RCC 7860 (cell line): ENCODE data around the gene KRT77.

Experiments used
- DNase-seq: peaks from one replicate; pipeline ENCODE4 v3.0.0-alpha.2; 2015; ENCODE audit warnings: low spot score
- FAIRE-seq: peaks from 2 replicates; lab custom pipeline; 2012; peaks lifted over from hg19 to GRCh38; lab: Jason Lieb, UNC

The KRT77 gene

DNA sequence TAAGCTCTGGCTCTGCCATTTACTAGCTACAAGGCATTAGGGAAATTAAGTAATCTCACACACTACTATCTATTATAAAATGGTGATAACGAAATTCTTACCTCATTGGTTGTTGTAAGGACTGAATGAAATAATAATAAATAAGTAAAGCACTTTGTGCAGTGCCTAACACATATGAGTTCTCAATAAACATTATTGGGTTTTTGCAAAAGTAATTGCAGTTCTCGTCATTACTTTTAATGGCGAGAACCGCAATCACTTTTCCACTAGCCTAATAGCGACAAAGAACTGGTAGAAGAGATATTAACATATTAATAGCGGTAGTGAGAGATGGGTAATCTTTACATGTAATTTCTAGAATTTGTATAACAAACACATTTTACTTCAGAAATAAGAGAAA lies 9.2 kb downstream of the KRT77 start:
- DNase-seq = no peak
- no peak for FAIRE-seq

- FAIRE-seq (no peak), DNase-seq (no peak)
Measured at GRCh38 chr12:52693261-52693660, 10.1 kb downstream of the KRT77 start.

DNA sequence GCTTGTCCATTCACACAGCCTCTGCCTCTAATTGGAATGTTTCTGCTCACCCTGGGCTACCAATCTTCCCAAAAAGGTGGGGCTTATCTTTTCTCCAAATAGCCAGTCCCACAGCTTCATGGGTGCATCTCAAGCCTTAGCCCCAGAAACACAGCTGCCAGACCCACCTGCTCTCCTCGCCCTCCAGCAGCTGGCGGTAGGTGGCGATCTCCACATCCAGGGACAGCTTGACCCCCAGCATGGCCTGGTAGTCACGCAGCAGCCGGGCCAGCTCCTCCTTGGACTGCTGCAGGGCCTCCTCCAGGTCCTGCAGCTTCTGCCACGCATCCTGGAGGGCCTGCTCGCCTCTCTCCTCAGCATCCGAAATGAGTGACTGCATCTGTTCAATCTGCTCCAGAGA lies 11.1 kb downstream of the KRT77 start:
- DNase-seq (no peak), FAIRE-seq (no peak)

DNA sequence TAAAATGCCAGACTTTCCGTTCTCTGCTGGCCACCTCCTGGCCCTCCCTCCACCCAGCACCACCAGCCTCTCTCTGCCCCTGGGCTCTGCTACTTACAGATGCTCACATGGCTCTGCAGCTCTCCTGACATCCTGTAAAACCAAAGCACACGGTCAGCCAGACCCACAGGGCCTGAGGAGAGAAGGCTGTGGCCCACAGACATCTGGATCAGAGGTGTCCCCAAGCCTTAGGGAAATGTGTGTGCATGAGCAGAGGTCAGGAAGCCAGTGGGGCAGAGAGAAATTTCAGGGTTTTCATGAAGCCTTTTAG lies 11.5 kb downstream of the KRT77 start:
- no peak for DNase-seq
- no peak for FAIRE-seq

DNA sequence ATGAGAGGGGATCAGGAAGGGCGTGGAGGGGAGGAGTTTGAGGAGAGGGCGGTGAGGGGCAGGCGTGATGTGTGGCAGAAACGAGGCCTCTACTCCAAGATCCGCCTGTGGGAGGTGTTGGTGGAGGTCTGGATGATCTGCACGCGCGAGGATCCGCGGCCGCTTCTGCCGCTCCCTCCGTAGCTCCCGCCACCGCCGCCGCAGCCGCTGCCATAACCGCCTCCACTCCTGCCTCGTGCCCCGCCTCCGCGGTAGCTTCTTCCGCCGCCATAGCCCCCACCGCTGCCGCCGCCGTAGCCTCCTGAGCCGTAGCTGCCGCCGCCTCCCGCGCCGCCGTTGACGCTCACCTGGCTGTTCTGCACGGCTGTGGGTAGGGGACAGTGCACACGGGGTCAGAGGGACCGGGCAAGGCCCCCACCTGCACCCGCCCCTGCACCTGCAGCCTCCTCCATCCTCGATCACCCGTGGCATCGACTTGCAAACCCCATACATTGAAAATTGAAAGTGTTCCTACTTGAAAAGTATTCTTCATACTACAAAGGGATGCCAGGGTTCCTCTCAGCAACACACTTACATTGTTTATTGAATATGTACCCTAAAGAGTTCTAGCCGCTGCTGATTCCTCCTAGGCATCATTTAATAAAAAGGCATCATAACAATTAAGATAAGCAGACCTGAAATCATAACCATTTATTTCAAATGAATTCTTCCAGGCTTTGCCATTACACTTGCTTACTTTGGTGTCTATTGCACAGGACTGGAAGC lies 12.1 kb downstream of the KRT77 start:
- DNase-seq (no peak), FAIRE-seq (no peak)

GRCh38 chr12:52690351-52691075 lies 12.8 kb downstream of the KRT77 start:
- no peak for FAIRE-seq

GRCh38 chr12:52689936-52690335 lies 13.4 kb downstream of the KRT77 start:
- no peak for DNase-seq
- FAIRE-seq = no peak

More at GRCh38 chr12:52690351-52691075, 12.8 kb downstream of the KRT77 start:
- DNase-seq = no peak

GRCh38 chr12:52689239-52689638 lies 14.1 kb downstream of the KRT77 start:
- no peak for FAIRE-seq
- no peak for DNase-seq

GRCh38 chr12:52688481-52688880 lies 14.8 kb downstream of the KRT77 start:
- DNase-seq (no peak), FAIRE-seq (no peak)

- FAIRE-seq = no peak
Measured at GRCh38 chr12:52687497-52688385, 15.6 kb downstream of the KRT77 start.

GRCh38 chr12:52686756-52687487 lies 16.4 kb downstream of the KRT77 start:
- no peak for DNase-seq
- no peak for FAIRE-seq

More at GRCh38 chr12:52687497-52688385, 15.6 kb downstream of the KRT77 start:
- DNase-seq = no peak

- no peak for FAIRE-seq
Measured at GRCh38 chr12:52686063-52686462, 17.3 kb downstream of the KRT77 start.

DNA sequence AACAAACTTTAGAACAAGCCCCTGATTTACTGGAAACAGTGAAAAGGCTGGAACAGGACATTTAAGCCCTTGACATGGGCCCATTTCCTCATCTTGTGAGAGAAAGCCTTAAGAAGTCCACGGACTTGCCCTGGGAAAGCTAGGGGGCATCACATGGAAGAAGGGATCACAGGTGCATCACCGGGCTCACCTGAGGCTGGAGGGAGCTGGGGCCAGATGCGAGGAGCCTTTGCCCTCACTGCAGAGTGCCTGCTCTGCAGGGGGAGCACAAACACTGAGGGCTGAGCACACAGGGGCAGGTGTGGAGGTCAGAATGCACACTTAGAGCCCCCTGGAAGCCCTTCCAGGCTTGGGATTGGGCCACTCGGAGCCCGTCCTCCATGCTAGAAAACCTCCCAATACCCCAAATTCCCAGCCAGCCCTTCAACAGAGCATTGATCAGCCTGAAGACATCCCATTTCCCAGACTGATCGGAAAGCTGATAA lies 17.9 kb downstream of the KRT77 start:
- no peak for FAIRE-seq
- DNase-seq = no peak

More at GRCh38 chr12:52686063-52686462, 17.3 kb downstream of the KRT77 start:
- no peak for DNase-seq

GRCh38 chr12:52684431-52684830 lies 18.9 kb downstream of the KRT77 start:
- FAIRE-seq = no peak
- no peak for DNase-seq

DNA sequence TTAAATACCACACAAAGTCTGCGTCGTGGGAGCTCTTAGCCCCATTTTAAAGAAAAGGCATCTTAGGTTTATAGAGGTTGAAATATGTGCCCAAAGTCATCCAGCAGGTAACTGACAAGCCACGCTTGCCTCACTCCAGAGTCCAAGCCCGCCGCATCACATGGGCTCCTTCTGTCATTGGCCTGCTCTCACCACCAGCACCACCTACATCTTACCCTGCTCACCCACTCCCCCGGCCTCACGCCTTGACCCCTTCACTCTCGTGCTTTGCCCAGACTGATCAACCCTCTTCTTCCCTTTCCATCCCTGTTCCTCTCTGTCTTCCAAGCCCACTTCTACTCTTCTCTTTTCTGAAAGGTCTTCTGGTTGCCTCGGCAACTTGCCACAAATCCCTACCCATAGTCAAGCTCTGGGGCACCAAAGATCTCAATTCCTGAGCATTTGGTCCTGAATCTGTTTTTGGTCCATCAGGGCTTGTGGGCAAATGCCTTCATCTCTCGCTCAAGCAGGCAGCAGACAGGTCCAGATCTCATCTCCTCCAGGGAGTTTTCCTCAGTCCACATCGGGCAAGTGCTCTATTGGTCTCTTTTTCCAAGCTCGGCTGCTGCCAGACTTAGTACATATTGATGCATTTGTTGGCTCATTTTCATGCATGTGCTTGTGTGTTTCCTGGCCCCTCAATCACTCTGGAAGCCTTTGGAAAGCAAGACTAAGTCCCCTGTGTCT lies 19.6 kb downstream of the KRT77 start:
- DNase-seq (no peak), FAIRE-seq (no peak)

- FAIRE-seq = no peak
- DNase-seq = no peak
Measured at GRCh38 chr12:52682938-52683574, 20.3 kb downstream of the KRT77 start.

DNA sequence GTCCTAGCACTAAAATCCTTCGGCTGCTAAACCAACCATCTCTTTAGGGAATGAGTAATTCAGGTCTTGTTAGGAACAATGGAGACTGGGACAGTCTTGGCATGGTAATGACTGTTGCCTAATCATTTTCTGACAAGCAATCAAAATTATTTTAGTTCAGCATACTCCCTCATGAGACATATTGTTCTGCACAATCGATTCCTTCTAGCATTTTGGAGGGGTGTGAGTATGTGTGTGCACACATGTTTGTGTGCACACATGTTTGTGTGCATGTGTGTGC lies 21.0 kb downstream of the KRT77 start:
- DNase-seq (no peak), FAIRE-seq (no peak)

DNA sequence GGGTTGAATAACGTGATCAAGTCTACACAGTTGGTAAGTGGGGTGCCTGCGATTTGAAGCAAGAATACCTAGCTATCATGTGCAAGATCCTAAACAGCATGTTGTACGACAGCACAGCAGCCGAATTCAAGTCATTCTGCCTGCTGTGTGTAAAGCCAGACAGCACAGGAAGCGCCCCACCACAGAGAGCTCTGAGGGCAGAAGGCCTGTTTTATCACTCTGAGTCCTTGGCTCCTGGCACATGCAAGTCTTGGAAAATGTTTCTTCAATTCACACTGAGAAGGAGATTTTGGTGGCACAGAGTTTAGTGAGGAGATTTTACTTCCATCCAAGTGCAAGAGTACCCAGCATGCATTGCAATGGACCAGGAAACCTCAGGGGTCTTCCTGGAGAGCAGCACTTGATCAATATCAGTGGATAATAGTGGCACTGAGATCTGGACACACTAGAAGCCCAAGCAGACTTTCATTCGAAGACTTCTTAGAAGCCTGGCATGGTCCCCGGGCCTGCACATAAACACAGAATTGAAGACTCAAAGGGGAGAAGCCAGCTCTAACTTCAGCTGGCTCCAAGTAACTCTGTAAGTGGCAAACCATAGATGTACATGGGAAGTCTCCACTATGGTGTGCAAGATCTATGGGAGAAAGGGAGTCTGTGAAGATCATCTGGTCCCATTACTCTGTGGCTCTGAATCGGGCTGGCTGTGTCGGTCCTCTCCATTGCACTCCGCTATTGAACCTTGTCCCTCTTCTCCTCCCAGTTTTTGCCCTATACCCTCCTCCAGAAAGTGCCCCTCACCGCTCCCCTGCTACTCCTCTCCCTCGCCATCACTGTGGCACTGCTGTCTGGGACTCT lies 21.6 kb downstream of the KRT77 start:
- DNase-seq (no peak), FAIRE-seq (no peak)

DNA sequence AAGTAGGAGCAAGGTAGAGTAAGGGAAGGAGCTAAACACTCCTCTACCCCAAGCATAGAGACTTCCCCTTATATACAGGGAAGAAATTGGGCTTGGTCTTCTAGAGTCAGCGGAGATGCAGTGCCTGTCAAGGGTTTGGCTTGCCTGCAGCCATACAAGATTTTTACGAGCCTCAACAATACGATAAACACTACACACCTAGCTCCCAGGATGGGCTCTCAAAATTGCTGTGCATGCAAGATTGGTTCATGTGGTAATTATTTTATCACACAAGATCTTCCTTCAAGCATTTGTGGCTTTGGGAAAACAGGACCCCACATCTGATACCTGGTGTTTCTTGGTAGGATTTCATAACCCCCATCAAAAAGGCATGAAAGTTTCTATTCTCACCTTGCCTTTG lies 23.0 kb downstream of the KRT77 start, which contains the start of gene KRT1:
Gene KRT1, minus strand, starts transcription at position 45 of the 400 bp plus-strand sequence. CDS start 59 bp downstream, outside the sequence.
- FAIRE-seq = no peak
- DNase-seq = no peak
